IgD-negative memory B cell (primary cell): ENCODE data around the gene SUN1. TPM values are rescaled to one million over a fixed set of nuclear protein-coding genes. Genes with fewer than 3 reads are reported as not detected.

Experiments used
- H3K27ac Mint-ChIP-seq, 3 donors: one replicate each; pipeline ENCODE4 v1.8.0; 2020 to 2022; ENCODE audit warnings: mild to moderate bottlenecking in 3 of 3, mixed read lengths in 3 of 3, moderate library complexity in 1 of 3
- H3K27me3 Mint-ChIP-seq: one replicate; pipeline ENCODE4 v1.8.0; 2021; ENCODE audit warnings: mixed read lengths
- H3K36me3 Mint-ChIP-seq: one replicate; pipeline ENCODE4 v1.8.0; 2020; ENCODE audit warnings: mild to moderate bottlenecking, mixed read lengths
- H3K4me1 Mint-ChIP-seq, 3 donors: one replicate each; pipeline ENCODE4 v1.8.0; 2020 to 2022; ENCODE audit warnings: mixed read lengths in 3 of 3, mild to moderate bottlenecking in 1 of 3
- H3K4me3 Mint-ChIP-seq, 4 donors: one replicate each; pipeline ENCODE4 v1.8.0; 2020 to 2022; ENCODE audit warnings: mild to moderate bottlenecking in 4 of 4, mixed read lengths in 4 of 4, moderate library complexity in 3 of 4
- H3K9me3 Mint-ChIP-seq, 3 donors: one replicate each; pipeline ENCODE4 v1.8.0; 2020 to 2021; ENCODE audit warnings: mixed read lengths in 3 of 3, mild to moderate bottlenecking in 1 of 3
- polyA plus RNA-seq: library from polyadenylated mRNA; unstranded; fragments of 300-500 nt; fragmentation: Illumina TruSeq; gene quantifications from one replicate; pipeline ENCODE4 v1.2.3, GENCODE V29; 2021

The SUN1 gene
- polyA plus RNA-seq, 1 donor from 2014 or later = 31.0 TPM

DNA sequence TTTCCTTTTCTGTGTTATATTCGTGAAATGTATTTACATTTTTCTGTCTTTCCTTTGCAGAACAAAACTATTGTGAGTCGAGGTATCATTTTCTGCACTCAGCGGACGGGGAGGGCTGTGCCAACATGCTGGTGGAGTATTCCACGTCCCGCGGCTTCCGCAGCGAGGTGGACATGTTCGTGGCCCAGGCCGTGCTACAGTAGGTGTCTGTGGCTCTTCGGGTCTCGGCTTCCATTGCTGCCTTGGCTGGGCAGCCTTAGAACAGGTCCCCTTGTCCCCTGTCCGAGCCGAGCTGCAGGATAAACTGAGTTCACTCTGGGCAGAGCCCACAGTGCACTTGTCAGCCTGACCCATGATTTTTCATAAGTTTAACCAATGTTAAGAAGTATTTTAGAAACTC lies 58.6 kb downstream of the SUN1 start:
- H3K36me3 Mint-ChIP-seq = peaks cover 9% of the 10 kb centered on the region
- H3K4me3 Mint-ChIP-seq = no peak overlapping the region
- no peaks in the 10 kb centered on the region for H3K27me3 Mint-ChIP-seq
- H3K9me3 Mint-ChIP-seq = no peaks in the 10 kb centered on the region
- H3K4me1 Mint-ChIP-seq = peaks cover 0 to 4% (median 0%) of the 10 kb centered on the region in 3 donors
- no peak overlapping the region for H3K27ac Mint-ChIP-seq

DNA sequence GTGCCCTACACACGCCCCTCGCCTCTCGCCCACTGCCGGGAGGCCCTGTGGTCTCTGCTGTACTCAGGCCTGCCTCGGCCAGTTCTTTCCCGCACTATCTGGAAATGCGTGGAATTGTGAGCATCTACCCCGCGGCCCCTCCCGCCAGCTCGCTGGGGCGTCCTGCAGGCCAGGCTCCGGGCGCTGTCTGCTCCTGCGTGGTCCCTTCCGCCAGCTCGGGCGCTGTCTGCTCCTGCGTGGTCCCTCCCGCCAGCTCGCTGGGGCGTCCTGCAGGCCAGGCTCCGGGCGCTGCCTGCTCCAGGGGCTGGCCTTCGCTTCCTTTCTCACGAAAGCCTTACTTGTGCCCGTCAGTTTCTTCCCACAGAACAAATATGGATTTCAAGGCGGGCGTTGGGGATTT lies 59.0 kb downstream of the SUN1 start:
- no peaks in the 10 kb centered on the region for H3K27me3 Mint-ChIP-seq

DNA sequence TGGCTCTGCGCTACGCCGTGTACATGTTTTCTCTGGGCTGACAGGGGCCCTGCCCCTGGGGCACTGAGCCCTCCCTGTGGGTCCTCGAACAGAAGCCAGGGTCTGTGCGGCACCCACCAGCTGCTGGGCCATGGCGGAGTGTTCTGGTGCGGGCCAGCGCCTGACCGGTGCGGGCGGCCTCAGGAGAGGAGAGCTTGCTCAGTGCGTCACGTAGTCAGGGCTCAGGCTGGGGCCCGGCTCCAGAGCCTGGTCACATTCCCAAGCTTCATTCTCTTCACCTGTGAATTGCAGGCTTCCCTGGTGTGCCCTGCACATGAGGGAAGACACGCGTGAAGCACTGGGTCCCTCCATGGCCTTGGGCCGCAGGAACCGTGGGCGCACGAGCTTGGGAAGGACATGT lies 59.5 kb downstream of the SUN1 start:
- Mint-ChIP-seq H3K4me1 (peaks cover 0 to 4% (median 0%) of the 10 kb centered on the region in 3 donors), H3K27ac (no peak overlapping the region), H3K36me3 (peaks cover 15% of the 10 kb centered on the region), H3K27me3 (no peaks in the 10 kb centered on the region), H3K9me3 (no peaks in the 10 kb centered on the region), H3K4me3 (no peak overlapping the region)

More for the DNA sequence above, 59.0 kb downstream of the SUN1 start:
- Mint-ChIP-seq H3K4me1 (peaks cover 0 to 4% (median 0%) of the 10 kb centered on the region in 3 donors), H3K4me3 (no peak overlapping the region), H3K9me3 (no peaks in the 10 kb centered on the region), H3K27ac (no peak overlapping the region), H3K36me3 (peaks cover 13% of the 10 kb centered on the region)

DNA sequence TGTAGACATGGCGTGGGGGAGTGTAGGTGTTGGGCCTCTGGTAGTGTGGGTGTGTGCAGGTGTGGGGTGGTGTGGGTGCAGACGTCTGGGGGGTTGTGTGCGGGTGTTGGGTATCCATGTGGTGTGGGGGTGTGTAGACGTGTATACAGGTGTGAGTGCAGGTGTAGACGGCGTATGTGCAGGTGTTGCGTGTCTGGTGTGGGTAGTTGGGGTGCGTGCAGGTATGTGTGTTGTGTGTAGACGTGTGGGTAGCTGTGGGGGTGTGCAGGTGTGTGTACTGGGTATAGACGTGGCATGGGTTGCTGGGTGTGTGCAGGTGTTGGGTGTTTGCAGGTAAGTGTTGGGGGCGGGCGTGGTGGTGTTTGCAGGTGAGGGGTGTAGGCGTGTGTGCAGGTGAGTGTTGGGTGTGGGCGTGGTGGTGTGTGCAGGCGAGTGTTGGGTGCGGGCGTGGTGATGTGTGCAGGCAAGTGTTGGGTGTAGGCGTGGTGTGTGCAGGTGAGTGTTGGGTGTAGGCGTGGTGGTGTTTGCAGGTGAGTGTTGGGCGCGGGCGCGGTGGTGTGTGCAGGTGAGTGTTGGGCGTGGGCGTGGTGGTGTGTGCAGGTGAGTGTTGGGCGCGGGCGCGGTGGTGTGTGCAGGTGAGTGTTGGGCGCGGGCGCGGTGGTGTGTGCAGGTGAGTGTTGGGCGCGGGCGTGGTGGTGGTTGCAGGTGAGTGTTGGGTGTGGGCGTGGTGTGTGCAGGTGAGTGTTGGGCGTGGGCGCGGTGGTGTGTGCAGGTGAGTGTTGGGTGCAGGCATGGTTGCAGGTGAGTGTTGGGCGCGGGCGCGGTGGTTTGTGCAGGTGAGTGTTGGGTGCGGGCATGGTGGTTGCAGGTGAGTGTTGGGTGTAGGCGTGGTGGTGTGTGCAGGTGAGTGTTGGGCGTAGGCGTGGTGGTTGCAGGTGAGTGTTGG lies 60.6 kb downstream of the SUN1 start:
- H3K9me3 Mint-ChIP-seq = no peaks in the 10 kb centered on the region
- no peaks in the 10 kb centered on the region for H3K27me3 Mint-ChIP-seq
- H3K27ac Mint-ChIP-seq = no peak overlapping the region
- no peak overlapping the region for H3K4me3 Mint-ChIP-seq
- peaks cover 0 to 4% (median 0%) of the 10 kb centered on the region in 3 donors for H3K4me1 Mint-ChIP-seq
- peaks cover 13% of the 10 kb centered on the region for H3K36me3 Mint-ChIP-seq

DNA sequence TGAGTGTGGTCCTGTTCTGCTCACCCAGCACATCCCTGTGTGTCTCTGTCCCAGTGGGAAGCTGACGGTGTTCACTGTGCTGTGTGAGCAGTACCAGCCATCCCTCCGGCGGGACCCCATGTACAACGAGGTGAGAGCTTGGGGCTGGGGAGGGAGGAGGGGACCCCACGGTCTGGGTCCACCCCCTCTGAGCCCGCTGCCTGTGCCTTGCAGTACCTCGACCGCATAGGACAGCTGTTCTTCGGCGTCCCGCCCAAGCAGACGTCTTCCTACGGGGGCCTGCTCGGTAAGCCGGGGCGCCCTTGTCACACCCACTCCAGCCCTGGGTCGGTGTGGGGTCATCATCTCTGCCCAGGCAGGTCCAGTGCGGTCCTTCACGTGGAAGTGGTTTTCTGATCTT lies 61.4 kb downstream of the SUN1 start:
- Mint-ChIP-seq H3K4me1 (peaks cover 0 to 4% (median 0%) of the 10 kb centered on the region in 3 donors), H3K9me3 (no peaks in the 10 kb centered on the region), H3K36me3 (peaks cover 12% of the 10 kb centered on the region)

DNA sequence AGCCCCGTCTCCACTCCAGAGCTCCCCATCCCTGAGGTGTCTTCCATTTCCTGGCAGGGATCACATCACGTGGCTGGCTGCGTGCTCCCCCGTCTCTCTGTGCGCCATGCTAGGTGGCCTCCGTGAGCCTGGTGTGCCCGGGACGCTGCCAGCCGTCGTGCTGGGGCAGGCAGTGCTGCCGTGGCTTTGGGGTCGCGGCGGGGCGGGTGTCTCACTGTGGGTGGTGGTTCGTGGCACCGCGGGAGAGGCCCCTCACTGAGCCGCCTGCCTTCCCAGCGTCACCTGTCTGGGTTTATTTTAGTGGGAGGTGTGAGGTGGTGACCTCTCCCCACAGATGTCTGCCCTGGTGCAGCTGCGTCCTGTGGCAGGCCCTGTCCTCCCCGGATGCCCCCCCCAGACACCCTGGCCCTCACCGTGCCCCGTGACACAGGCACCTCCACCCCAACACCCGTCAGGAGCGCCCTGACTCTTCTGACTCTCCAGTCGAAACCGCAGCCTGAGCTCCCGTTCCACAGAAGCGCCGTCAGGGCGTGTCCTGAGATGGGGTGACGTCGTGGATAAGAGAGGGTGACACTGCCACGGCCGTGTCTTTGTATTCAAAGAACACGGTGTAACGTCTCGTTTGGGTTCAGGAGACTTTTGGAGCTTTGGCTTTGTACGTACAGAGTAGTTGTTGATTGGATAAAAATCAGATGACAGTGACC lies 62.0 kb downstream of the SUN1 start:
- no peak overlapping the region for H3K4me3 Mint-ChIP-seq
- H3K9me3 Mint-ChIP-seq = no peaks in the 10 kb centered on the region
- H3K27ac Mint-ChIP-seq = no peak overlapping the region
- H3K4me1 Mint-ChIP-seq = peaks cover 0 to 4% (median 0%) of the 10 kb centered on the region in 3 donors
- H3K36me3 Mint-ChIP-seq = peaks cover 12% of the 10 kb centered on the region
- H3K27me3 Mint-ChIP-seq = no peaks in the 10 kb centered on the region

More for the DNA sequence above, 61.4 kb downstream of the SUN1 start:
- H3K27ac Mint-ChIP-seq = no peak overlapping the region
- H3K27me3 Mint-ChIP-seq = no peaks in the 10 kb centered on the region
- H3K4me3 Mint-ChIP-seq = no peak overlapping the region

DNA sequence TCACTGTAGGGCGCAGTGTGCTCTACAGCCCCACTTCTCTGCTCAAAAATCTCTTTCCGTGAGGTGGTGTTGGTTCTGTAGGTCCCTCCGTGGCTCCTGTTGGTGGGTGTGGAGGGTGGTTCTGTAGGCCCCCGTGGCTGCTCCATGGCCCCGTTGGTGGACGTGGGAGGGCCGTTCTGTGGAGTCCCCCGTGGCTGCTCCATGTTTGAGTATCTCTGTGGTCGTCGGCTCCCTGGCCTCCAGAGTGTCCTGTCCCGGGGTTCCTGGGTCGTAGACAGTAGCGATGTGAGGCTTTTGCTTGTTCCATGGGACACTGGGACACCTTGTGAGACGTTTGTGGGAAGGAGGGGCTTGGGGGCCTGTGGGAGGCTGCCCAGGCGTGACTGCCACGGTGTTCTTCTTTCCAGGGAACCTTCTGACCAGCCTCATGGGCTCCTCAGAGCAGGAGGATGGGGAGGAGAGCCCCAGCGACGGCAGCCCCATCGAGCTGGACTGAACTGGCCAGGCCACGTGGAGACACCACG lies 62.7 kb downstream of the SUN1 start:
- Mint-ChIP-seq H3K27me3 (no peaks in the 10 kb centered on the region), H3K36me3 (peaks cover 12% of the 10 kb centered on the region), H3K4me3 (no peak overlapping the region), H3K4me1 (peaks cover 0 to 4% (median 0%) of the 10 kb centered on the region in 3 donors), H3K27ac (no peak overlapping the region), H3K9me3 (no peaks in the 10 kb centered on the region)

DNA sequence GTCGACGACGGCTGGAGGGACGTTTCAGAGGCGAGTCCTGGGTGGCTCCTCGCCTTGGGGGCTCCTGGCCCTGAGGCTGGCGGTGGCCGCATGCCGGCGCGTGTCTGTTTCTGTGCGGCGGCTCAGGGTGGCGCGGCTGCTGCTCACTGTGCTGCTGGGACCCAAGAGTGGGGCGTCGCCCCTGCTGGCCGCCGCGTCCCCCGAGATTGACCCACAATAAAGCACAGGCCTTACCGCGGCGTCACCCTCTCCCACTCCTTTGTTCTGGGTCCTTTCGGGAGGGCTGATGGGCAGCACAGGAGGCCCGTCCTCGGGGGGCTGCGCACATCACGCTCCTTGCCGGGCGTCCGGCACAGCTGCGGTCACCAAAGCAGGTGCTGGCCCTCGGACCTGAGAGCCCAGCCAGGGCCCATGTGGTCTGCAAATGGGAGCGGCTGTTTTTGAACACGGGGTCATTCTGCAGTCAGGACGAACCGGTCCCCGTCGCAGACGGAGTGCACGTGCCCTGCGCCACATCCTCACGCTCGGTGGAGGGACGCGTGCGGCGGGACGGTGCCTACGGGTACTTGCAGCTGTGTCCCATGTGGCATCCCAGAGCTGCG lies 63.3 kb downstream of the SUN1 start:
- Mint-ChIP-seq H3K36me3 (peaks cover 12% of the 10 kb centered on the region), H3K4me1 (peaks cover 0 to 4% (median 0%) of the 10 kb centered on the region in 3 donors), H3K27me3 (no peaks in the 10 kb centered on the region), H3K27ac (peak overlapping the region in 1 of 3 donors; percentile 31), H3K4me3 (no peak overlapping the region), H3K9me3 (no peaks in the 10 kb centered on the region)

DNA sequence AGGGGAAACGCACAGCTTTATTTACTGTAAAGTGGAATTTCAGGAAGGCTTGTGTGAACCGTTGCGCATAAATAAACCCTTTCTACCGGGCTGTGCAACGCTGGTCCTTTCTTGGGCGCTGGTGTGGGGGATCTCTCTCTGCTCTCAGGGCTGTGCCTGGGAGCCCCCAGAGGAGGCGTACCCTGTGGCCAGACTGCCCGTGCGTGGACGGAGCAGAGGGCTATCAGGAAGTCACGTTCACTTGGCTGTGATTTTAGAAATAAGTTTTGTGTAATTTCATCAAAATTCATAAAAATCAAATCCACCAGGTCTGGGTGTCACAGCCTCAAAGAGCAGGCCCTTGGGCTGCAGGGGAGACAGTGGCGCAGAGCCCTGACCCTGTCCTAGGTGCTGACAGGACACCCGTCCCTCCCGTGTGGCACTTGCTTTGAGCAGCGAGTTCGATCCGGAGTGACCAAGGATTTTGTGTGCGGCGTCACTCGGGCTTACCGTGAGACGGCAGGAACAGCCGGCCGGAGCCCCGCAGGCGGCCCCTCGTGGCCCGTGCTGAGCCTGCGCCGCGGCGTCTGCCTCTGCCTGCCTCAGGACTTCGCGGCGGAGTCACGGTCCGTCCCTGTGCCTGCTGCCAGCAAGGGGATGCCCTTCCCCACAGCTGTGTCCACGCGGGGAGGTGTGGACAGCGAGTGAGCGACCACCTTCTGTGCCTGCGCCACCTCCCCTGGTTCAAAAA lies 64.2 kb downstream of the SUN1 start:
- H3K4me1 Mint-ChIP-seq = peaks cover 0 to 4% (median 0%) of the 10 kb centered on the region in 3 donors
- H3K4me3 Mint-ChIP-seq = no peak overlapping the region
- no peaks in the 10 kb centered on the region for H3K9me3 Mint-ChIP-seq

DNA sequence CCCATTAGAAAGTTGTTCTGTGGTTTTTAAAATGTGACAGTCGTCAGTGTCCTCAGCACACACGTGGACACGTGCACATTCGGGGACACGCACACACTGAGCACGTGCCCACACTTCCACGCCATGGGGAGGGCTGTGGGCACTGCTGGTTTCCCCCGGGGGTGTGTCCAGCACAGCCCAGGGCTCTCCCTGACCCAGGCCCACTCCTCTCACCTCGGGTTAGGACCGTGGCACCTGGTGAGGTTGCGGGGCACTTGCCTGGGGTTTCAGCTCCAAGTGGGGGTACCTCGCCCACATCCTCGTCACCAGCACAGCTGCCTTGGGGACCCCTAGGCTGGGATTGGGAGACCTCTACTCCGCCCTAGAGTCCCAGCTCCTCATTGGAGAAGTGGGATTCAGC lies 64.8 kb downstream of the SUN1 start:
- H3K4me3 Mint-ChIP-seq = no peak overlapping the region
- no peak overlapping the region for H3K27ac Mint-ChIP-seq
- no peaks in the 10 kb centered on the region for H3K27me3 Mint-ChIP-seq
- H3K36me3 Mint-ChIP-seq = peaks cover 12% of the 10 kb centered on the region
- no peaks in the 10 kb centered on the region for H3K9me3 Mint-ChIP-seq
- peaks cover 0 to 4% (median 0%) of the 10 kb centered on the region in 3 donors for H3K4me1 Mint-ChIP-seq

More for the DNA sequence above, 64.2 kb downstream of the SUN1 start:
- Mint-ChIP-seq H3K36me3 (peaks cover 12% of the 10 kb centered on the region), H3K27me3 (no peaks in the 10 kb centered on the region), H3K27ac (peak overlapping the region in 1 of 3 donors; percentile 31)

DNA sequence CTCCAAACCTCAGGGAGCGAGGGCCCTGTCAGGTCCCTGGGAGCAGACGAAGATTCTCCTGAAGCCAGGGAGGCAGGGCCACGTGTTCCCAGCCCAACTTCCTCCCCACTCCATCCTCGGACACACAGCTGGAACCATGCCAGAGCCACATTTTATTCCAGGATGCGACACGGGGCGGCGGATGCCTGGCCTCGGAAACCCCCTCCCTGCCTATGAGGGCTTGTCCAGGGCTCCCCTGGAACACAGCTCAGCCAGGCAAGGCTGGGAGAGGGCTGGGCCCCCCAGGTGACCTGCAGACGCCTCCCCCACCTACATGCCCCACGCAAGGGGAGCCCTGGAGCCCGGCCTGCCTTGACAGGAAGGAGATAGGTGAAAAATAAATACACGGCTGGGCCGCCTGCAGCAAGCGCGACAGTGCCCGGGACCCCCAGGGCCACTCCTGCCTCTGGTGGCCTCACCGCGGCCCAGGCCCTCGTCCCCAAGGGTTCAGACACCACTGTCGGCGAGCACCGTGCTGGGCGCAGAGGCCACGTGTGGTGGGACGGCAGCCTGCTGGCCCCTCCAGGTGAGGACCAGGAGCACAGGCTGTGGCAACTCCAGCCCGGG lies 65.6 kb downstream of the SUN1 start:
- H3K9me3 Mint-ChIP-seq = no peaks in the 10 kb centered on the region
- no peaks in the 10 kb centered on the region for H3K4me1 Mint-ChIP-seq
- H3K27me3 Mint-ChIP-seq = no peaks in the 10 kb centered on the region
- H3K27ac Mint-ChIP-seq = no peak overlapping the region
- no peak overlapping the region for H3K4me3 Mint-ChIP-seq
- peaks cover 12% of the 10 kb centered on the region for H3K36me3 Mint-ChIP-seq

DNA sequence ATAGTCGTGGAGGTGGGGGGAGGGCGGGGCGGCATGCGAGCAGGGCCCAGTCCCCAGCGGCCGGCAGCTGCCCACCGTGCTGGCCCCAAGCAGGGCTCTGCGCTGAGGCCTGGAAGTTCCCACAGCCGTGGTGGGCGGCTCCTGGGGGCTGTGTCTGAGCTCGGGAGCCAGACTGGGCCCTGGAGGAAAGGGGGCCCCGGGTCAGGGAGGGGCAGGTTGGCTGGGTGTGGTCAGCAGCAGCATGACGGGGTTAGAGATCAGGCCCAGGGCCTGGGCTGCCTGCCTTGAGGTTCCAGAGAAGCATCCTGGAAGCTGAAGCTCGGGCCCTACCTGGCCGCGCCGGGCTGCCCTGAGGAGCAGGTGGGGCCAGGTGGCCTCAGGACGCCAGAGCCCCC lies 66.2 kb downstream of the SUN1 start:
- Mint-ChIP-seq H3K4me3 (no peak overlapping the region), H3K27ac (no peak overlapping the region), H3K27me3 (no peaks in the 10 kb centered on the region), H3K9me3 (no peaks in the 10 kb centered on the region), H3K4me1 (no peaks in the 10 kb centered on the region), H3K36me3 (peaks cover 12% of the 10 kb centered on the region)

DNA sequence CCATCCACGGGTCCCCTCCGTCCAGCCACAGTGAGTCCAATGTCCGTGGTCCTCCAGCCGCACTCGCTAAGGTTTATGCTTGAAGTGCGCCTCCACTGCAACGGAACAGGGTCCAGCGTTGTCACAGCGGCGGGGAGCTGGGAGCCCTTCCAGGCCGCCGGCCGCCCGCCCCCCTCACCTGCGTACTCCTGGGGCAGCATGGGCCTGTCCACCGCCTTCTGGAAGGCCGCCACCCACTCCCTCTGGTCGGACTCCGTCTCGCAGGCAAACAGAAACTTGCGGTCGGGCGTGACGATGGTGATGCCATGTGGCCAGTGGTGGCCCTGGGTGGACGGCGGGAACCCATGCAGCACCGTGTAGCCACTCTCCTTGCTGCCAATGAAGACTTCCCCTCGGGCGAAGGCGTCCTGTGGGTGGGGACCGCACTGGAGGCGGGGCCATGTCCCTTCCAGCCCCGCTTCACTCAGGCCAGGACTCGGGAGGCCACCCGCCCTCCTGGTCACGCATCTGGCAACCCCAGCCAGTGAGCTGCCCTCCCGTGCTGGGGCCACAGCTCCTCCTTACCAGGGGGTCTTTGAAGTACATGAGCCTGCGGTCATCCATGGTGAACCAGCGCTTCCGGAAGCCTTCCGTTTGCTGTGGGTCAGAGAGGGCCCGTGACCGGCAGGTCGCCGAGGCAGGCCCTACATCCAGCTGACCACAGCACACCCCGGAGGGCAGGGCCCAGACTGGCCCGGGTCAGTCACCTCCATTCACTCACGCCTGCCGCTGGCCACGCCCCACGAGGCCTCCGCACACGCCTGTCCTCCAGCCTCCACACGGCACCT lies 66.8 kb downstream of the SUN1 start:
- Mint-ChIP-seq H3K36me3 (peaks cover 12% of the 10 kb centered on the region), H3K27me3 (no peaks in the 10 kb centered on the region), H3K4me1 (no peaks in the 10 kb centered on the region), H3K27ac (peak overlapping the region in 1 of 3 donors; percentile 93), H3K9me3 (no peaks in the 10 kb centered on the region), H3K4me3 (peak overlapping the region in 1 of 4 donors; percentile 79)
